GM23338 (cell line): ENCODE measurements around the gene SLC66A3.

ENCODE experiments used
- CTCF ChIP-seq, 2 experiments: fragments of 200-600 bp in 1 of 2; sonication (generic) in 1 of 2; conservative IDR thresholded peaks; 2 replicates each; pipeline versions ENCODE4 v1.5.1 to v1.6.1; 2016 to 2017; ENCODE audit warnings: antibody characterized with exemption in 2 of 2, low read depth in 2 of 2, mild to moderate bottlenecking in 2 of 2, moderate library complexity in 1 of 2
- ETS1 ChIP-seq: IDR thresholded peaks from 2 replicates; pipeline ENCODE4 v1.6.1; 2016; ENCODE audit warnings: antibody characterized with exemption
- EZH2 ChIP-seq: fragments of 200-600 bp; sonication (generic); IDR thresholded peaks from one replicate; pipeline ENCODE4 v1.8.0; 2017; ENCODE audit warnings: antibody characterized with exemption, mild to moderate bottlenecking, low read depth; ENCODE audit not compliant: unreplicated experiment
- POLR2AphosphoS5 ChIP-seq: IDR thresholded peaks from 2 replicates; pipeline ENCODE4 v1.6.1; 2016; ENCODE audit warnings: antibody characterized with exemption, low read depth
- ZNF331 ChIP-seq: fragments of 250-450 bp; sonication (Bioruptor Pico); IDR thresholded peaks from 2 replicates; pipeline ENCODE4 v1.5.0; 2020; ENCODE audit warnings: low read depth, mild to moderate bottlenecking, moderate library complexity

GRCh38 chr2:11147263-11147662, 8.0 kb upstream of the SLC66A3 start:
- TF ChIP-seq CTCF (conservative IDR thresholded peaks at IDR 0.05; ENCODE audit: low read depth in 2 of 2): no peak
- no peak for TF ChIP-seq EZH2
- TF ChIP-seq ZNF331 (CRISPR knock-in tag): no peak
- no peak for TF ChIP-seq ETS1
- no peak for TF ChIP-seq POLR2AphosphoS5
